Karpas-422 (cell line): ENCODE measurements around the gene DNAH2. TPM values are rescaled to one million over a fixed set of nuclear protein-coding genes. Genes with fewer than 3 reads are reported as not detected.

Experiments used
- DNase-seq: peaks from one replicate; pipeline ENCODE4 v3.0.0-alpha.2; 2015
- H2AFZ ChIP-seq: fragments of 200-600 bp; sonication (generic); 2 replicates; pipeline ENCODE4 v1.6.1; 2014; ENCODE audit warnings: antibody characterized with exemption, low read length, mixed read lengths
- H3K27ac ChIP-seq: fragments of 200-600 bp; sonication (generic); 2 replicates; pipeline ENCODE4 v1.5.1; 2014; ENCODE audit warnings: mild to moderate bottlenecking, low read length, moderate library complexity
- H3K27me3 ChIP-seq: fragments of 200-600 bp; sonication (generic); 2 replicates; pipeline ENCODE4 v1.6.1; 2014; ENCODE audit warnings: low read length, mixed read lengths
- H3K36me3 ChIP-seq: fragments of 200-600 bp; sonication (generic); 2 replicates; pipeline ENCODE4 v1.6.1; 2014; ENCODE audit warnings: low read length, mixed read lengths; ENCODE audit not compliant: insufficient read depth
- H3K4me1 ChIP-seq: fragments of 200-600 bp; sonication (generic); 2 replicates; pipeline ENCODE4 v1.6.1; 2014; ENCODE audit warnings: mild to moderate bottlenecking, low read length, mixed read lengths
- H3K4me2 ChIP-seq: fragments of 200-600 bp; sonication (generic); 2 replicates; pipeline ENCODE4 v1.6.1; 2014; ENCODE audit warnings: low read length, low read depth, mild to moderate bottlenecking; ENCODE audit not compliant: poor library complexity, severe bottlenecking
- H3K4me3 ChIP-seq: fragments of 200-600 bp; sonication (generic); 2 replicates; pipeline ENCODE4 v1.5.1; 2014; ENCODE audit warnings: mild to moderate bottlenecking, antibody characterized with exemption, low read length, mixed read lengths
- H3K79me2 ChIP-seq: fragments of 200-600 bp; sonication (generic); 2 replicates; pipeline ENCODE4 v1.6.1; 2014; ENCODE audit warnings: mild to moderate bottlenecking, low read length, mixed read lengths
- H3K9ac ChIP-seq: fragments of 200-600 bp; sonication (generic); 2 replicates; pipeline ENCODE4 v1.6.0; 2014; ENCODE audit warnings: low read length
- H3K9me2 ChIP-seq: fragments of 200-600 bp; sonication (generic), shearing (Covaris generic); replicated peaks from 2 replicates; pipeline ENCODE4 v1.6.0; 2014; ENCODE audit warnings: mild to moderate bottlenecking, low read length, moderate library complexity; ENCODE audit not compliant: insufficient read depth
- H3K9me3 ChIP-seq: fragments of 300-700, 200-600 bp; sonication (generic); 2 replicates; pipeline ENCODE4 v1.6.1; 2014; ENCODE audit warnings: low read length, mixed read lengths
- H4K20me1 ChIP-seq: fragments of 200-600 bp; sonication (generic); 2 replicates; pipeline ENCODE4 v1.6.1; 2014; ENCODE audit warnings: mild to moderate bottlenecking, antibody characterized with exemption, low read length, low read depth; ENCODE audit not compliant: insufficient read depth
- total RNA-seq: library from RNA; depleted of rRNA; stranded (reverse); fragments of >200 nt; shearing (Covaris generic); gene quantifications from 2 replicates; pipeline ENCODE4 v1.2.3, GENCODE V29; 2014; ENCODE audit warnings: low replicate concordance

The DNAH2 gene
- total RNA-seq, 1 experiment from 2014 or later, result not detected

- no peak overlapping the region for H3K4me2 ChIP-seq
- no peaks in the 10 kb centered on the region for H3K36me3 ChIP-seq
- H3K9me2 ChIP-seq, result no peaks in the 10 kb centered on the region
- no peaks in the 10 kb centered on the region for H4K20me1 ChIP-seq
- no peak overlapping the region for H3K9ac ChIP-seq
- H3K27me3 ChIP-seq, result no peaks in the 10 kb centered on the region
- no peak overlapping the region for H2AFZ ChIP-seq
- no peaks in the 10 kb centered on the region for H3K79me2 ChIP-seq
- H3K9me3 ChIP-seq, result no peaks in the 10 kb centered on the region
- H3K27ac ChIP-seq, result no peak overlapping the region
- H3K4me1 ChIP-seq, result peaks cover 27% of the 10 kb centered on the region
- no peak for DNase-seq
- no peak overlapping the region for H3K4me3 ChIP-seq
Observed at GRCh38 chr17:7713782-7714181, 3.8 kb upstream of the DNAH2 start.

DNA sequence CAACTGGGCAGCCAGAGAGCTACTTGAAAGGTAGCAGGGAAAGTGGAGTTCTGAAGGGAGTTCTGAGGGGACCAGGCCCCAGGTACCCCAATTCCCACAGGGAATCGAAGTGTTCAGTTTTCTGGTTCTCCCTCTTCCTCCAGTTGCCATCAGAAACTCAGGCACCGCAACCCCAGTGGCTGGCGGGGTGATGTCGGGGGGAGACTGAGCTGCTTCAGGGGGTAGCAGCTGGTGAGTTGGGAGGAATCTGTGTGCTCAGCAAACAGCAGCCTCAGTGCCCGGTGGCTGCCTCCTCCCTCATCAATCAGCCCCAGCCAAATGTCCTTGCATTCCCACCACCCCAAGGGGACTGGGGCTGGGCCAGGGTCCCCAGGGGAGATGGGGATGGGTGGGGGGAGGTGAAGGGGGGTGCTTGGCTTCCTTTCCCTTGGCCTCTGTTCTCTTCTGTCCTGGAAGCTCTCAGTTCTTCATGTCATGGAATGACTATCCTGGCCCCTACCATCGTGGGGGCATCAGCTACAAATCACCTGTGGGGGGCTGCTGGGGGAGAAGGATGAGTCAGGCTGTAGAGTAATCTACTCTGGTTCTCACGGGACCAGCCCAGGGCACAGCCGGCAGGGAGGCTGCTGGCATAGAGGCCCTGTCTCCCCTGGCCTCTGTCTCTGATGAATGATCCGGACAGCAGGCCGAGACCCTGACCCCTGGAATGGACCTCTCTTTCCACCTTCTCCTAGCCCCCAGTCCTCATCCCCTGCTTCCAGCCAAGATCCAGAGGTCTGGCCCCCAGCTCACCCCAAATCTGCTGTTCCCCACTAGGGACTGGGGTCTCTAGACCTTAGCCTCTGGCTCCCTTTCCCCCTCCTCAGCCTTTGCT, 2.6 kb upstream of the DNAH2 start:
- Histone ChIP-seq H3K9me3 (no peaks in the 10 kb centered on the region), H4K20me1 (no peaks in the 10 kb centered on the region), H3K4me1 (peaks cover 23% of the 10 kb centered on the region), H2AFZ (no peak overlapping the region), H3K4me3 (no peak overlapping the region), H3K4me2 (no peak overlapping the region), H3K27me3 (no peaks in the 10 kb centered on the region), H3K9ac (no peak overlapping the region), H3K36me3 (no peaks in the 10 kb centered on the region), H3K79me2 (no peaks in the 10 kb centered on the region), H3K9me2 (no peaks in the 10 kb centered on the region), H3K27ac (no peak overlapping the region)
- DNase-seq, result no peak

DNA sequence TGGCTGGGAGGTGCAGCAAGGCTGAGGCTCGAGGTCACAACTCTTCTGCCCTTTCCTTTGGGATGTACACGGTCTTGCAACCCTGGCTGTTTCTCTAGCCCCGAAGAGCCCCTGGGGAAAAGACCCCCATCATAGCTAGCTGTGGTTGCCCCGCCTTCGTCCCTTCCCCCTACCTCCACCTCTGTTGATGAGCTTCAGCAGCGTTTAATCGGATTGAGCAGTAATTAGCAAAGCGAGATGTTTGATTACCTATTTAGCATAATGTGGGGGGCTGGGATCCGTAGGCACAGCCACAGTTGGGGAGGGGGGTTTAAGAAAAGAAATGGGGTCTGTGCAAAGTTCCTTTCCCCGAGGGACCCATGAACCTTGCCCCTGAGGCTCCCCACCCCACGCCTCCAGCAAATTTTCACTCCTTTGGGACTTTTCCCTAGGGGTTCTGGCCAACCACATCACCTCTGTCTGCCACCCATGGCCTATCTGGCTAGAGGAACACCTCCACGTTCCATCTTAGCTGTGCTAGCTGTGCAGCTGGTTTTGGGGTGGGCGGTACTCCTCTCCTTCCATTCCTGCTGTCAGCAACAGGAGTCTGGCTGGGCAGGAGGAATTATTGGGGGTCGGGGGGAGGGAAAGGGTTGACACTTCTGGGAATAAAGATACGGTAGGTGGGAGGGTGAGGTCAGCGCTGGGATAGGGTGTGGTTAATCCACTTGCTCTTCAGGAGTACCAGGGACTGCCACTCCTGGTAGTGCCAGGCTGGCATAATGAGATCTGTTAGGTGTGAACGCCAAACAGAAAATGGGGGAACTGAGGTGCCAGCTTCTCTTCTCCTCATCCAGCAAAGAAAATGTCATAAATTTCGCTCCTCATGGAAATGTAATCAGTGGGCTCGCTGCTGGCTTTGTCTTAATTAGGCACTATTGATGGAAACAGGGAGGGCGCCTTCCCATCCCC, 1.3 kb upstream of the DNAH2 start:
- Histone ChIP-seq H3K9me3 (no peaks in the 10 kb centered on the region), H3K4me2 (peak overlapping the region; percentile 86), H3K79me2 (no peaks in the 10 kb centered on the region), H3K27ac (no peak overlapping the region), H4K20me1 (no peaks in the 10 kb centered on the region), H3K36me3 (no peaks in the 10 kb centered on the region), H3K9ac (peak overlapping the region; percentile 64), H3K4me1 (peaks cover 17% of the 10 kb centered on the region), H3K9me2 (no peaks in the 10 kb centered on the region), H2AFZ (no peak overlapping the region), H3K27me3 (no peaks in the 10 kb centered on the region), H3K4me3 (peak overlapping the region; percentile 68; the same call in 1 of the 2 replicates)
- no peak for DNase-seq

- H3K4me3 ChIP-seq, result peak overlapping the region; percentile 68
- no peaks in the 10 kb centered on the region for H3K9me2 ChIP-seq
- no peaks in the 10 kb centered on the region for H3K9me3 ChIP-seq
- H3K36me3 ChIP-seq, result no peaks in the 10 kb centered on the region
- no peak overlapping the region for H2AFZ ChIP-seq
- peaks cover 17% of the 10 kb centered on the region for H3K4me1 ChIP-seq
- H4K20me1 ChIP-seq, result no peaks in the 10 kb centered on the region
- H3K27ac ChIP-seq, result no peak overlapping the region
- DNase-seq, result no peak
- H3K4me2 ChIP-seq, result peak overlapping the region; percentile 86
- no peaks in the 10 kb centered on the region for H3K27me3 ChIP-seq
- H3K79me2 ChIP-seq, result no peaks in the 10 kb centered on the region
- peak overlapping the region; percentile 64 for H3K9ac ChIP-seq
Observed at GRCh38 chr17:7717756-7718350, 309 bp downstream of the DNAH2 start.

- no peak overlapping the region for H2AFZ ChIP-seq
- no peak overlapping the region for H3K27ac ChIP-seq
- no peaks in the 10 kb centered on the region for H3K9me3 ChIP-seq
- no peak overlapping the region for H3K4me3 ChIP-seq
- no peak overlapping the region for H3K4me2 ChIP-seq
- no peak overlapping the region for H3K9ac ChIP-seq
- H3K79me2 ChIP-seq, result no peaks in the 10 kb centered on the region
- no peaks in the 10 kb centered on the region for H4K20me1 ChIP-seq
- DNase-seq, result no peak
- H3K4me1 ChIP-seq, result peaks cover 17% of the 10 kb centered on the region
- no peaks in the 10 kb centered on the region for H3K27me3 ChIP-seq
- no peaks in the 10 kb centered on the region for H3K36me3 ChIP-seq
- no peaks in the 10 kb centered on the region for H3K9me2 ChIP-seq
Observed at GRCh38 chr17:7719661-7720060, 2.1 kb downstream of the DNAH2 start.

- no peaks in the 10 kb centered on the region for H3K27me3 ChIP-seq
- no peaks in the 10 kb centered on the region for H3K36me3 ChIP-seq
Observed at GRCh38 chr17:7720125-7720524, 2.6 kb downstream of the DNAH2 start.

DNA sequence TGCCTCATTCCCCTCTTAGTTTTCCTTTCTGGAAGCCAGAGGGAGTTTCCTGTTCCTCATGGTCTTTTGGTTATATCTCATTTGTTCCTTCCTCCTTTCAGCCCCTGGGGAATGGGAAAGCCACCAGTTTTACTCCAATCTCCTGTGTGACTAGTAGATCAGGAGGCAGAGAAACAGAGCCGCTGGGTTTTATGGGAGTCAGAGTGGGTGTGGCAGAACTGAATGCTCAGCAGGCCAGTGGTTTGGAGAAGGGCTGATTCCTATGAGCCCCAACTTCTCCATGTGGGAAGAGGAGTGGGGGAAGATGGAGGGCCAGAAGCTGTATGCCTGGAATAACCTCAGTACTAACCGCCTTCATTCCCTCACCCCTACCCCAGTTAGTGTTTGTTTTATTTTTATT, 4.1 kb downstream of the DNAH2 start:
- H3K4me1 ChIP-seq, result peaks cover 14% of the 10 kb centered on the region
- no peaks in the 10 kb centered on the region for H3K36me3 ChIP-seq
- no peaks in the 10 kb centered on the region for H3K9me2 ChIP-seq
- H2AFZ ChIP-seq, result no peak overlapping the region
- no peaks in the 10 kb centered on the region for H3K9me3 ChIP-seq
- H3K4me3 ChIP-seq, result no peak overlapping the region
- no peaks in the 10 kb centered on the region for H4K20me1 ChIP-seq
- H3K27ac ChIP-seq, result no peak overlapping the region
- no peak for DNase-seq
- no peak overlapping the region for H3K9ac ChIP-seq
- no peak overlapping the region for H3K4me2 ChIP-seq
- no peaks in the 10 kb centered on the region for H3K27me3 ChIP-seq
- H3K79me2 ChIP-seq, result no peaks in the 10 kb centered on the region

More at GRCh38 chr17:7720125-7720524, 2.6 kb downstream of the DNAH2 start:
- H3K4me3 ChIP-seq, result no peak overlapping the region
- peaks cover 17% of the 10 kb centered on the region for H3K4me1 ChIP-seq
- no peak overlapping the region for H2AFZ ChIP-seq
- no peak overlapping the region for H3K4me2 ChIP-seq
- H3K79me2 ChIP-seq, result no peaks in the 10 kb centered on the region
- DNase-seq, result no peak
- no peaks in the 10 kb centered on the region for H3K9me2 ChIP-seq
- H3K9me3 ChIP-seq, result no peaks in the 10 kb centered on the region
- H3K27ac ChIP-seq, result no peak overlapping the region
- H3K9ac ChIP-seq, result no peak overlapping the region
- no peaks in the 10 kb centered on the region for H4K20me1 ChIP-seq

- no peak overlapping the region for H3K4me2 ChIP-seq
Observed at GRCh38 chr17:7727886-7728285, 10.3 kb downstream of the DNAH2 start.

More at GRCh38 chr17:7727886-7728285, 10.3 kb downstream of the DNAH2 start:
- Histone ChIP-seq H3K9me3 (no peaks in the 10 kb centered on the region), H4K20me1 (no peaks in the 10 kb centered on the region), H3K9ac (no peak overlapping the region), H3K79me2 (no peaks in the 10 kb centered on the region), H3K4me1 (peaks cover 10% of the 10 kb centered on the region), H3K27me3 (no peaks in the 10 kb centered on the region), H3K27ac (no peak overlapping the region), H3K4me3 (no peak overlapping the region), H2AFZ (no peak overlapping the region), H3K9me2 (no peaks in the 10 kb centered on the region), H3K36me3 (no peaks in the 10 kb centered on the region)
- no peak for DNase-seq
